CD8-positive, alpha-beta memory T cell (primary cell): Measurements from ENCODE around the gene CSH1. TPM values are rescaled to one million over a fixed set of nuclear protein-coding genes. Genes with fewer than 3 reads are reported as not detected.
A peak's percentile ranks its signal among the peaks of the same experiment; 100 is the strongest.
"Not testable (repeated sequence)": the region's sequence is repeated elsewhere in the genome, so short reads cannot be mapped to it uniquely, and the experiment has no call there.

Experiments used
- CTCF ChIA-PET: fragments of 350-600 bp; sonication (Branson Sonifier 250); formaldehyde crosslinking; loops from one replicate; lab custom pipeline; 2021; ENCODE audit warnings: antibody characterized with exemption; lab: Charles Lee
- POLR2A ChIA-PET: fragments of 350-600 bp; sonication (Branson Sonifier 250); formaldehyde crosslinking; loops from one replicate; lab custom pipeline; 2021; ENCODE audit warnings: antibody characterized with exemption; lab: Charles Lee
- DNase-seq, 5 donors: peaks; one replicate each; pipeline versions ENCODE4 v3.0.0 to v3.0.0-alpha.2; 2020 to 2022; ENCODE audit warnings: mixed read lengths in 1 of 5
- H3K27ac ChIP-seq: one replicate; pipeline ENCODE4 v1.7.0; 2013; ENCODE audit warnings: low read depth, mild to moderate bottlenecking, low read length, moderate library complexity
- H3K27me3 ChIP-seq: 2 replicates; pipeline ENCODE4 v1.7.0; 2013; ENCODE audit warnings: low read length, mild to moderate bottlenecking; ENCODE audit not compliant: insufficient read depth, poor library complexity, severe bottlenecking
- H3K36me3 ChIP-seq: 2 replicates; pipeline ENCODE4 v1.7.0; 2013; ENCODE audit warnings: mild to moderate bottlenecking, low read length, moderate library complexity; ENCODE audit not compliant: insufficient read depth
- H3K4me1 ChIP-seq: 2 replicates; pipeline ENCODE4 v1.7.0; 2013; ENCODE audit warnings: mild to moderate bottlenecking, low read length, moderate library complexity; ENCODE audit not compliant: insufficient read depth
- H3K4me3 ChIP-seq: 2 replicates; pipeline ENCODE4 v1.7.0; 2013; ENCODE audit warnings: mild to moderate bottlenecking, low read length
- H3K9me3 ChIP-seq: 2 replicates; pipeline ENCODE4 v1.7.0; 2013; ENCODE audit warnings: mild to moderate bottlenecking, low read length
- H3K27ac Mint-ChIP-seq, 8 donors: one replicate each; pipeline ENCODE4 v1.8.0; 2020 to 2021; ENCODE audit warnings: mixed read lengths in 8 of 8, mild to moderate bottlenecking in 6 of 8, inconsistent platforms in 3 of 8, moderate library complexity in 3 of 8
- H3K27me3 Mint-ChIP-seq, 2 donors: one replicate each; pipeline ENCODE4 v1.8.0; 2020 to 2021; ENCODE audit warnings: mixed read lengths in 2 of 2, mild to moderate bottlenecking in 1 of 2, moderate library complexity in 1 of 2
- H3K36me3 Mint-ChIP-seq, 3 donors: one replicate each; pipeline ENCODE4 v1.8.0; 2020 to 2021; ENCODE audit warnings: mixed read lengths in 3 of 3, inconsistent platforms in 1 of 3, mild to moderate bottlenecking in 1 of 3
- H3K4me1 Mint-ChIP-seq, 3 donors: one replicate each; pipeline ENCODE4 v1.8.0; 2020 to 2021; ENCODE audit warnings: mixed read lengths in 3 of 3, inconsistent platforms in 1 of 3, mild to moderate bottlenecking in 1 of 3
- H3K4me3 Mint-ChIP-seq, 7 donors: one replicate each; pipeline ENCODE4 v1.8.0; 2020 to 2021; ENCODE audit warnings: mixed read lengths in 7 of 7, mild to moderate bottlenecking in 6 of 7, moderate library complexity in 4 of 7, inconsistent platforms in 2 of 7
- H3K9me3 Mint-ChIP-seq, 5 donors: one replicate each; pipeline ENCODE4 v1.8.0; 2020 to 2022; ENCODE audit warnings: mixed read lengths in 5 of 5, mild to moderate bottlenecking in 3 of 5, moderate library complexity in 2 of 5, inconsistent platforms in 1 of 5
- polyA plus RNA-seq: library from polyadenylated mRNA; unstranded; fragments of 300-500 nt; fragmentation: Illumina TruSeq; gene quantifications from one replicate; pipeline ENCODE4 v1.2.3, GENCODE V29; 2021
- total RNA-seq, 2 experiments: library from RNA; stranded (reverse); gene quantifications; one replicate each; pipeline ENCODE4 v1.2.3, GENCODE V29; 2021

Gene CSH1
- total and polyA plus RNA-seq, 3 experiments from 2014 or later = not detected

- H3K9me3 ChIP-seq, H3K36me3 Mint-ChIP-seq, H3K9me3 Mint-ChIP-seq, H3K36me3 ChIP-seq, H3K27me3 ChIP-seq, H3K4me1 Mint-ChIP-seq, H3K27ac ChIP-seq, POLR2A ChIA-PET, H3K4me1 ChIP-seq, H3K4me3 Mint-ChIP-seq, H3K27me3 Mint-ChIP-seq, H3K4me3 ChIP-seq: not testable (repeated sequence)
- peak in 1 of 5 donors; percentile 19 for DNase-seq
- peak overlapping the region in 1 of 8 donors; percentile 4 for H3K27ac Mint-ChIP-seq
- CTCF ChIA-PET = interaction anchor here (1.5 to 1.6 kb wide), 2 partner anchors 130 to 235 kb away, joined by 3 read pairs; no protein-coding TSS in a partner anchor
Measured at GRCh38 chr17:63898899-63899798, 2.8 kb upstream of the CSH1 start.

DNA sequence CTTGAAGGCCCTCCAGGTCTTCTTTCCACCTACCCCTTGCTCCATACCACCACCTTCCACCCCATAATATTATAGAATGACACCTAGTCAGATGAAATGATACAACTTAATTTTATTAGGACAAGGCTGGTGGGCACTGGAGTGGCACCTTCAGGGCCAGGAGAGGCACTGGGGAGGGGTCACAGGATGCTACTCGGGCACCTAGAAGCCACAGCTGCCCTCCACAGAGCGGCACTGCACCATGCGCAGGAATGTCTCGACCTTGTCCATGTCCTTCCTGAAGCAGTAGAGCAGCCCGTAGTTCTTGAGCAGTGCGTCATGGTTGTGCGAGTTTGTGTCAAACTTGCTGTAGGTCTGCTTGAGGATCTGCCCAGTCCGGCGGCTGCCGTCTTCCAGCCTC is 1.6 kb downstream of the CSH1 start:
- POLR2A ChIA-PET, H3K27ac ChIP-seq: not testable (repeated sequence)

DNA sequence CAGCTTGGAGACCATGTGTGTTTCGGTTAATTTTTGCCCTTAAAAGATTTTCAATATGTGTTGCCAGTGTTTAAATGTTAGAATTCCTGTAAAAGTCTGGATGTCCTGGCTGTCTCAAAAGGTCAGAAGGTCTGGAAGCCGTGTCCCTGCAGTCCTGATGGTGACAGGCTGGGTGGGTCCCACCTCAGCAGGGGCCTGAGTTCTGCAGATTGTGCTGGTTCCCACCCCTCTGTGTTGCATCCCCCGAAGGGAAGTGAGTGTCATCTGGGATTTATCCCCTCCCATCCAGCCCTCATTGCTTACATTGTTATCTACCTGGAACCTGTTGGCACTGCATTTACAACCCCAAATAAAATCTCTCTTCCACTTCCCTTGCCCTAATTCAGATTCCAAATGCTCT is 2.4 kb downstream of the CSH1 start:
- H3K27ac ChIP-seq, H3K27me3 Mint-ChIP-seq, H3K36me3 Mint-ChIP-seq, H3K4me1 ChIP-seq, H3K27me3 ChIP-seq, H3K4me1 Mint-ChIP-seq, H3K27ac Mint-ChIP-seq, H3K4me3 Mint-ChIP-seq, H3K9me3 Mint-ChIP-seq, POLR2A ChIA-PET, H3K9me3 ChIP-seq, CTCF ChIA-PET, H3K4me3 ChIP-seq, DNase-seq, H3K36me3 ChIP-seq: not testable (repeated sequence)

More for the DNA sequence above, 1.6 kb downstream of the CSH1 start:
- H3K27me3 Mint-ChIP-seq, H3K4me3 Mint-ChIP-seq, H3K36me3 ChIP-seq, H3K9me3 Mint-ChIP-seq, H3K36me3 Mint-ChIP-seq, H3K4me3 ChIP-seq, H3K27me3 ChIP-seq, H3K4me1 Mint-ChIP-seq, CTCF ChIA-PET, DNase-seq, H3K4me1 ChIP-seq, H3K27ac Mint-ChIP-seq, H3K9me3 ChIP-seq: not testable (repeated sequence)

GRCh38 chr17:63892316-63893037 is 3.9 kb downstream of the CSH1 start:
- CTCF ChIA-PET = interaction anchor here (1.4 kb wide), 1 partner anchor 12 kb away, joined by 3 read pairs; no protein-coding TSS in a partner anchor
- H3K36me3 ChIP-seq, H3K27ac Mint-ChIP-seq, H3K27ac ChIP-seq, H3K4me3 Mint-ChIP-seq, H3K4me1 Mint-ChIP-seq, H3K9me3 ChIP-seq, DNase-seq, H3K9me3 Mint-ChIP-seq, POLR2A ChIA-PET, H3K27me3 Mint-ChIP-seq, H3K4me1 ChIP-seq, H3K36me3 Mint-ChIP-seq, H3K4me3 ChIP-seq, H3K27me3 ChIP-seq: not testable (repeated sequence)

DNA sequence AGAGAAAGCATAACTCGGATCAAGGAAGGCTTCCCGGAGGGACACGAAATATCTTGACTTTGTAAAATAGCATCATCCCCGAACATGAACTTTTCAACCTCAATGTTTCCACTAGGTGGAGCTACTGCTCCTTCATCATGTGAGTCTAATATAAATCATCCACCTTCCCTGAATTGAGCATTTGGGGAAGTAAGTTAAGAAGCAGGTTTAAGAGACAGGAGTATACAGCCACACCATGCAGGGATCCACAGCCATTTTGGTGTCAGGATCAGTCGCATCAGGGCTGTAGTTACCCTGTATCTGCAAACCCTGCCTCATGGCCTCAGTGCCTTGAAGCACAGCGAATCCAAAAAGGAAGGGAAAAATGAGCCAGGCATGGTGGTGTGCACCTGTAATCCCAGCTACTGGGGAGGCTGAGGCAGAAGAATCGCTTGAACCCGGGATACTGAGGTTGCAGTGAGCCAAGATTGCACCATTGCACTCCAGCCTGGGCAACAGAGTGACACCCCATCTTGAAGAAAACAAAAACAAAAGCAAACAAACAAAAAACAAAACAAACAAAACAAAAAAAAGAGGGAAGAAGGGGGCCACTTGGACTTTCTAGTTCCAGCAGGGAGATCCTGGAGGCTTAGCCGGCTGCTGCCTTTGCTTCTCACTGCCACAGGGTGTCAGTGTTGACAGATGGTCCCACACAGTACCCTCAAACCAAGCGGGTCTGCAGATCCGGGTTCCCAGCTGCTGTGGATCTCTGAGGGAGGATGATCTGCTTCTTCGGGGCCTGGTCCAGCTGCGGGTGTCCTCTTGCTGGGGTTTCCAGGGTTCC is 7.1 kb downstream of the CSH1 start:
- CTCF ChIA-PET = interaction anchor here (0.7 to 3.1 kb wide), 7 partner anchors 8 to 136 kb away, joined by 3 to 11 read pairs (median 4); partner anchors contain the start of gene GH2
- H3K27ac Mint-ChIP-seq, H3K9me3 ChIP-seq, H3K4me1 ChIP-seq, H3K4me1 Mint-ChIP-seq, H3K36me3 ChIP-seq, H3K27ac ChIP-seq, H3K4me3 ChIP-seq, H3K27me3 Mint-ChIP-seq, H3K36me3 Mint-ChIP-seq, H3K9me3 Mint-ChIP-seq, H3K27me3 ChIP-seq: not testable (repeated sequence)
- POLR2A ChIA-PET = interaction anchor here (0.8 kb wide), 1 partner anchor 82 kb away, joined by 3 read pairs; no protein-coding TSS in a partner anchor
- peak in 2 of 5 donors; percentile 20 to 21 for DNase-seq
- peak overlapping the region in 2 of 7 donors; percentile 35 to 41 for H3K4me3 Mint-ChIP-seq

- H3K27me3 Mint-ChIP-seq, H3K27me3 ChIP-seq, H3K4me3 ChIP-seq, H3K4me1 ChIP-seq, H3K36me3 Mint-ChIP-seq, H3K4me3 Mint-ChIP-seq, H3K27ac Mint-ChIP-seq, DNase-seq, H3K9me3 ChIP-seq, CTCF ChIA-PET, H3K9me3 Mint-ChIP-seq, H3K36me3 ChIP-seq, POLR2A ChIA-PET, H3K4me1 Mint-ChIP-seq, H3K27ac ChIP-seq: not testable (repeated sequence)
Measured at GRCh38 chr17:63885119-63885518, 11.3 kb downstream of the CSH1 start.

DNA sequence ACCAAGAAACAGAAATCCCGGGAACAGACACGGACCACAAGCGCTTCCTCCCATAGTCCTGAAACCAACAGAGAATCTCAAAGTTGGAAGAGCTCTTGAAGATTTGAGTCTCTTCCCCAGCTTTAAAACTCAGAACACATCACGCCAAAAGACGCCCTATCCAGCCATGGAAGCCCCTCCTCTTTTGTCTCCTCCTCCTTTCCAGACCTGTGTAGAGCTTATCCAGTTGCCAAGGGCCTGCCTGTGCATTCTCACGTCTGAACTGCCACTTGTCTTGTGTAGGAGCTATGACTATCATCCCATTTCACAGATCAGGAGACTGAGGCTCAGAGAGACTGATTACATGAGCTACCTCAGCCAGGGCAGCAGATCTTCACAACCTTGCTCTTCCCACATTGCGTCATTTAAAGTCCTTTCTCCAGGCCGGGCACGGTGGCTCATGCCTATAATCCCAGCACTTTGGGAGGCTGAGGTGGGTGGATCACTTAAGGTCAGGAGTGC is 13.7 kb downstream of the CSH1 start:
- H3K9me3 Mint-ChIP-seq, POLR2A ChIA-PET, H3K27ac Mint-ChIP-seq, H3K27ac ChIP-seq, H3K27me3 ChIP-seq, H3K36me3 Mint-ChIP-seq, H3K4me1 ChIP-seq, DNase-seq, H3K4me1 Mint-ChIP-seq, H3K36me3 ChIP-seq, H3K4me3 ChIP-seq, H3K4me3 Mint-ChIP-seq, H3K27me3 Mint-ChIP-seq, H3K9me3 ChIP-seq: not testable (repeated sequence)
- CTCF ChIA-PET = interaction anchor here (0.6 to 0.9 kb wide), 3 partner anchors 8 to 1074 kb away, joined by 3 to 4 read pairs (median 3); no protein-coding TSS in a partner anchor
